Measurements from ENCODE around the gene HSD17B2.
"Not testable (repeated sequence)": the region's sequence is repeated elsewhere in the genome, so short reads cannot be mapped to it uniquely, and the experiment has no call there.

HSD17B2 gene

DNA sequence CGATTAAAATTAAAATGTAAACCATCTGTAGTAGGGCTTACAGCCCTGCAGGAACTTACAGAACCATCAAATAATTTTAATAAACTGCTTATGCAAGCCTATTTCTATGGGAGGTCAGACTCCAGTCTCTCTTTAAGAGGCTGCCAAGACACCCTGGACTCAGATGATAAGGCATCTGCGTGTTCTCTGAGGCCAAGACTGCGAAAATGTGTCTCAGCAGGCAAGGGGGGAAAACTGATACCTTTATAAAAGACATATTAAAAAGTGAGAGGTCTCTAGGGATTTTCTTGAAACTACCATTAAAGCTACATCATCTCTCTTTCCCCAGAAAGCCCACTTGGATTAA is 102.7 kb downstream of the HSD17B2 start:
- no peaks in the 10 kb centered on the region for H3K27me3 ChIP-seq (replicated peaks; ENCODE audit: control insufficient read depth, insufficient read depth, low read length, poor library complexity, severe bottlenecking)
- H3K4me3 ChIP-seq (ENCODE audit: insufficient read depth, low read depth, low read length, poor library complexity, severe bottlenecking) = no peak overlapping the region
- H3K9me3 ChIP-seq (ENCODE audit: control insufficient read depth, low read length) = no peaks in the 10 kb centered on the region
- no peaks in the 10 kb centered on the region for H3K36me3 ChIP-seq (ENCODE audit: control insufficient read depth, insufficient read depth, low read length)
- DNase-seq = no peak
- peaks cover 7% of the 10 kb centered on the region for H3K4me1 ChIP-seq (ENCODE audit: control insufficient read depth, insufficient read depth, low read length, poor library complexity, severe bottlenecking)
- H3K27ac ChIP-seq (ENCODE audit: insufficient read depth, low read length, poor library complexity, severe bottlenecking) = no peak overlapping the region

DNA sequence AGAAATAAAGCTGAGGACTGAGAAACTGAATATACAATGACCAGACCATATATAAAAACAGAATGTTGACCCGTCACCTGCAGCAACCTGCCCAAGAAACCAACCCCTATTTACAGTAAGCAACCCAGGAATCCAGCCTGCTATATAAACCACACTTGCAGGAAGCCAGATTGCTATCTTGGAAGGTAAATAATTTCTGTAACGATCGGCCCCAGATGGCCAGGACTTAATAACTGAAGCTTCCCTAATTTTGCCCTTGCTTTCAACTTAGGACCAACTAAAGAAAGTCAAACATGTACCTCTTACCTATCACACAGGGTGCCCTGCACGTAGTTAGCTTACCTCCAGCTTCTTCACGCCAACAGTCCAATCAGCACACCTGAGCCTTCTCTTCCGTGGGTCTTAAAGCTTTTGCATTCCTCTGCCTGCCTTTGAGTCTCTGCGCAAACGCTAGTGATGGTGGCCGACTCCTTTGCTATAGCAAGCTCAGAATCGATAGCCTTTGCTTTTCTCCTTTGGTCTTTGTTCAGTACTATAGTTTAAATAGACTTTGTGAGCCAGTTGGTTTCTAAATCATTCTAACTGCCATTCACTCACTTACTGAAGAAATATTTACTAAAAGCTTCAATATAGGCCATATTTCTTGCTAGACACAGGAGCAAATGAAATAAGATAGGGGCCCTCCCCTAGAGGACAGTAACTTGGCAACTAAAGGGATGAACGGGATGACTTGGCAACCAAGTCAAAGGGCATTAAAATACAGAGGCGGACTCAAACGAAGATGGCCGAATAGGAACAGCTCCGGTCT is 103.6 kb downstream of the HSD17B2 start:
- Histone ChIP-seq H3K27me3 (replicated peaks; ENCODE audit: control insufficient read depth, insufficient read depth, low read length, poor library complexity, severe bottlenecking) (no peaks in the 10 kb centered on the region), H3K4me1 (ENCODE audit: control insufficient read depth, insufficient read depth, low read length, poor library complexity, severe bottlenecking) (peaks cover 2% of the 10 kb centered on the region), H3K27ac (ENCODE audit: insufficient read depth, low read length, poor library complexity, severe bottlenecking) (no peak overlapping the region), H3K36me3 (ENCODE audit: control insufficient read depth, insufficient read depth, low read length) (no peaks in the 10 kb centered on the region), H3K9me3 (ENCODE audit: control insufficient read depth, low read length) (no peaks in the 10 kb centered on the region), H3K4me3 (ENCODE audit: insufficient read depth, low read depth, low read length, poor library complexity, severe bottlenecking) (no peak overlapping the region)
- no peak for DNase-seq

DNA sequence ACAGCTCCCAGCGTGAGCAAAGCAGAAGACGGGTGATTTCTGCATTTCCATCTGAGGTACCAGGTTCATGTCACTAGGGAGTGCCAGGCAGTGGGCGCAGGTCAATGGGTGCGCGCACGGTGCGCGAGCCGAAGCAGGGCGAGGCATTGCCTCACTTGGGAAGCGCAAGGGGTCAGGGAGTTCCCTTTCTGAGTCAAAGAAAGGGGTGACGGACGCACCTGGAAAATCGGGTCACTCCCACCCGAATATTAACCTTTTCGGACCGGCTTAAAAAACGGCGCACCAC is 104.2 kb downstream of the HSD17B2 start:
- not testable (repeated sequence) for H3K27ac ChIP-seq (ENCODE audit: insufficient read depth, low read length, poor library complexity, severe bottlenecking); H3K36me3 ChIP-seq (ENCODE audit: control insufficient read depth, insufficient read depth, low read length); DNase-seq; H3K4me3 ChIP-seq (ENCODE audit: insufficient read depth, low read depth, low read length, poor library complexity, severe bottlenecking); H3K9me3 ChIP-seq (ENCODE audit: control insufficient read depth, low read length); H3K27me3 ChIP-seq (replicated peaks; ENCODE audit: control insufficient read depth, insufficient read depth, low read length, poor library complexity, severe bottlenecking); H3K4me1 ChIP-seq (ENCODE audit: control insufficient read depth, insufficient read depth, low read length, poor library complexity, severe bottlenecking)

DNA sequence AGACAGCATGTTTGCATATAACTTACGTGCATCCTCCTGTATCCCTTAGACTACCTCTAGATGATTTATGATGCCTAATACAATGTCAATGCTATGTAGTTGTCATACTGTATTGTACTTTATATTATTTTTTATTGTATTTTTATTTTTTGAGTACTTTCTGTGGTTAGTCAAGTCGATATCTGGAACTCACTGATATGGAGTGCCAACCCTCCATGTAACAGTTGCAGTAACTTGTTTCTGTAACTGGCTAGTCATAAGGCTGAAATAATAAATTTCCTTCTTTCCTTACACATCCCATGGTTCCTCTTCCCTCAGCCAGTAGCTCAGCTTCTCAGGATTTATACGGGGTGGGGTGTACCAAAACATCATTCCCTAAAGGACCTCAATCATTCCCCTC is 111.5 kb downstream of the HSD17B2 start:
- H3K27me3 ChIP-seq (replicated peaks; ENCODE audit: control insufficient read depth, insufficient read depth, low read length, poor library complexity, severe bottlenecking) = no peaks in the 10 kb centered on the region
- H3K4me1 ChIP-seq (ENCODE audit: control insufficient read depth, insufficient read depth, low read length, poor library complexity, severe bottlenecking) = no peaks in the 10 kb centered on the region
- H3K4me3 ChIP-seq (ENCODE audit: insufficient read depth, low read depth, low read length, poor library complexity, severe bottlenecking) = no peak overlapping the region
- no peaks in the 10 kb centered on the region for H3K9me3 ChIP-seq (ENCODE audit: control insufficient read depth, low read length)
- H3K27ac ChIP-seq (ENCODE audit: insufficient read depth, low read length, poor library complexity, severe bottlenecking) = no peak overlapping the region
- H3K36me3 ChIP-seq (ENCODE audit: control insufficient read depth, insufficient read depth, low read length) = peaks cover 6% of the 10 kb centered on the region
- no peak for DNase-seq

DNA sequence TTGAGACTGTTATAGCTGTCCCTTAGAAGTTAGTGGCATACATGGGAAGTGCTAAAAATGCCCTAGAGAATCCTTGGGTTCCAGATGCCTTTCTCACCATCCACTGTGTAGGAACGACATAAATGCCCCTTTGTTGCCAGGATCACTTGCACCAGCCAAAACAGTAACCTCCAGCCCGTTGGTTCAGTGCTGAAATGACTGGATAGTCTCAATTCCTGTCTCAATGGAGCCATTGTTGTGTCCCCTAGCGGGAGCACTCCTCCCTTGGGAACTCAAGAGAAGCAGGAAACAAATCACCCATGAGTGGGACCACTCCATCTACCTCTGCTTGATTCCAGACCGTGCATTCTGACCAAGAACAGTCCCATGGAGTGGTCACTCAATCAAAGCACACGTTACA is 111.9 kb downstream of the HSD17B2 start:
- Histone ChIP-seq H3K36me3 (ENCODE audit: control insufficient read depth, insufficient read depth, low read length) (peaks cover 6% of the 10 kb centered on the region), H3K27me3 (replicated peaks; ENCODE audit: control insufficient read depth, insufficient read depth, low read length, poor library complexity, severe bottlenecking) (no peaks in the 10 kb centered on the region), H3K4me3 (ENCODE audit: insufficient read depth, low read depth, low read length, poor library complexity, severe bottlenecking) (no peak overlapping the region), H3K9me3 (ENCODE audit: control insufficient read depth, low read length) (no peaks in the 10 kb centered on the region), H3K27ac (ENCODE audit: insufficient read depth, low read length, poor library complexity, severe bottlenecking) (no peak overlapping the region), H3K4me1 (ENCODE audit: control insufficient read depth, insufficient read depth, low read length, poor library complexity, severe bottlenecking) (no peaks in the 10 kb centered on the region)
- no peak for DNase-seq

DNA sequence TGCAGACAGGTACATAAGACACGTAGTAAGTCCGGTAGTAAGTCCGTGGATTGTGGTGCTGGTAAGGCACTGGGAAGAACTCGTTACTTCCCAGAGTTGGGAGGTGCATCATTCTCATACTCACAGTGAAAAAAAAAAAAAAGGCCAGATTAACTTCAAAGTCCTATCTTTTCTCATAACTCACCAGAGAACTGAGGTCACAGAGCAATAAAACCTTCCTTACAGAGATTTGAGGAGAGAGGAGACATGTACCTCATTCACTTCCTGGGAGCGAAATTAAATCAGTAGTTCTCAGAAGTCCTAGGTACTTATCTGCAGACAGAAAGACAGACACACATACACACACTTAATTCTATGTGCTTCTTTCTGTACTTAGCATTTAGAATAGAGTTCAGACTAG is 112.5 kb downstream of the HSD17B2 start:
- H3K4me1 ChIP-seq (ENCODE audit: control insufficient read depth, insufficient read depth, low read length, poor library complexity, severe bottlenecking) = no peaks in the 10 kb centered on the region
- H3K27ac ChIP-seq (ENCODE audit: insufficient read depth, low read length, poor library complexity, severe bottlenecking) = no peak overlapping the region
- H3K9me3 ChIP-seq (ENCODE audit: control insufficient read depth, low read length) = no peaks in the 10 kb centered on the region
- DNase-seq = no peak
- no peak overlapping the region for H3K4me3 ChIP-seq (ENCODE audit: insufficient read depth, low read depth, low read length, poor library complexity, severe bottlenecking)
- H3K27me3 ChIP-seq (replicated peaks; ENCODE audit: control insufficient read depth, insufficient read depth, low read length, poor library complexity, severe bottlenecking) = no peaks in the 10 kb centered on the region
- H3K36me3 ChIP-seq (ENCODE audit: control insufficient read depth, insufficient read depth, low read length) = peaks cover 6% of the 10 kb centered on the region
